AG04450 (cell line): ENCODE data around the gene TRIAP1. TPM values are rescaled to one million over a fixed set of nuclear protein-coding genes. Genes with fewer than 3 reads are reported as not detected.

Source experiments
- CTCF ChIA-PET: fragments of 300-600, 350-600 bp; formaldehyde crosslinking; extraction: SDS; loops from one replicate; lab custom pipeline; 2022; ENCODE audit warnings: antibody characterized with exemption, inconsistent platforms; lab: Charles Lee
- POLR2A ChIA-PET: fragments of 350-600 bp; formaldehyde crosslinking; extraction: SDS; loops from one replicate; lab custom pipeline; 2021; ENCODE audit warnings: antibody characterized with exemption, inconsistent platforms; lab: Yijun Ruan, JAX
- DNase-seq: peaks from one replicate; pipeline ENCODE4 v3.0.0-alpha.2; 2011; ENCODE audit warnings: low read depth, low spot score
- H3K27ac ChIP-seq: one replicate; pipeline ENCODE4 v1.5.1; 2012; ENCODE audit warnings: low read depth, low read length, control low read depth
- H3K27me3 ChIP-seq: one replicate; pipeline ENCODE4 v1.6.0; 2012; ENCODE audit warnings: low read length; ENCODE audit not compliant: control insufficient read depth, insufficient read depth
- H3K4me3 ChIP-seq: 2 replicates; pipeline ENCODE4 v1.5.1; 2011; ENCODE audit warnings: mild to moderate bottlenecking, low read depth, low read length, control low read depth
- H3K9me3 ChIP-seq: 2 replicates; pipeline ENCODE4 v1.5.1; 2012; ENCODE audit warnings: low read length; ENCODE audit not compliant: control insufficient read depth, insufficient read depth
- CTCF ChIP-seq: IDR thresholded peaks from 2 replicates; pipeline ENCODE4 v1.5.1; 2011; ENCODE audit warnings: low read depth, low read length, control low read depth, inconsistent platforms
- polyA plus RNA-seq: library from polyadenylated mRNA; depleted of rRNA; stranded (reverse); fragments of >200 nt; gene quantifications from 2 replicates; pipeline ENCODE4 v1.2.3, GENCODE V29; 2011

Gene TRIAP1
- polyA plus RNA-seq, 1 experiment, result 70.7 TPM

GRCh38 chr12:120444676-120445075 is 1.5 kb downstream of the TRIAP1 start:
- no peak for TF ChIP-seq CTCF
- no peak overlapping the region for H3K27ac ChIP-seq
- H3K27me3 ChIP-seq, result no peaks in the 10 kb centered on the region
- ChIA-PET POLR2A (no interaction called here), CTCF (interaction anchor here (1.3 kb wide), 1 partner anchor 142 kb away, joined by 3 read pairs; the partner anchor contains the start of gene SIRT4)
- no peaks in the 10 kb centered on the region; the same call in 1 of the 2 replicates for H3K9me3 ChIP-seq
- no peak overlapping the region for H3K4me3 ChIP-seq
- DNase-seq, result no peak

GRCh38 chr12:120439646-120440247 is 6.4 kb downstream of the TRIAP1 start:
- Histone ChIP-seq H3K27ac (no peak overlapping the region), H3K9me3 (no peaks in the 10 kb centered on the region; the same call in 1 of the 2 replicates), H3K4me3 (no peak overlapping the region), H3K27me3 (no peaks in the 10 kb centered on the region)
- POLR2A ChIA-PET, result no interaction called here
- CTCF ChIA-PET, result interaction anchor here (0.8 to 1.1 kb wide), 7 partner anchors 9 to 210 kb away, joined by 3 to 5 read pairs (median 3); no protein-coding TSS in a partner anchor
- peak; percentile 56 for TF ChIP-seq CTCF
- no peak for DNase-seq

- CTCF ChIA-PET, result interaction anchor here (2.7 kb wide), 1 partner anchor 137 kb away, joined by 10 read pairs; the partner anchor contains the start of gene SIRT4
- Histone ChIP-seq H3K27ac (no peak overlapping the region), H3K4me3 (peak overlapping the region; percentile 95), H3K9me3 (no peaks in the 10 kb centered on the region; the same call in 1 of the 2 replicates), H3K27me3 (no peaks in the 10 kb centered on the region)
- TF ChIP-seq CTCF, result no peak
- POLR2A ChIA-PET, result interaction anchor here (0.5 kb wide), 1 partner anchor 10 kb away, joined by 3 read pairs; no protein-coding TSS in a partner anchor
- DNase-seq, result no peak
Measured at GRCh38 chr12:120438495-120439198, 7.5 kb downstream of the TRIAP1 start.

GRCh38 chr12:120437735-120438494 is 8.3 kb downstream of the TRIAP1 start, which contains the start of gene COX6A1:
COX6A1 (plus strand) TSS chr12:120438113; CDS start chr12:120438127, 14 bp downstream.
- peaks cover 2% of the 10 kb centered on the region for H3K27me3 ChIP-seq
- DNase-seq, result peak; percentile 90
- no peak within 1 kb of the TSS for H3K27ac ChIP-seq
- POLR2A ChIA-PET, result interaction anchor here (0.5 kb wide), 1 partner anchor 11 kb away, joined by 3 read pairs; no protein-coding TSS in a partner anchor
- 0 out of 2 replicates have a peak, but pooled peaks have one; percentile 16 for TF ChIP-seq CTCF
- CTCF ChIA-PET, result interaction anchor here (0.5 to 2.7 kb wide), 5 partner anchors 71 to 136 kb away, joined by 3 to 10 read pairs (median 4); partner anchors contain the start of gene SIRT4
- no peaks in the 10 kb centered on the region; the same call in 1 of the 2 replicates for H3K9me3 ChIP-seq
- H3K4me3 ChIP-seq, result peak within 1 kb of the TSS; percentile 95
